BE2C (cell line): ENCODE data around the gene TNS4.

Experiments
- DNase-seq: peaks from one replicate; pipeline ENCODE4 v3.0.0-alpha.2; 2020
- H3K27me3 ChIP-seq: fragments of 250-450 bp; sonication (Bioruptor Pico); 2 replicates; pipeline ENCODE4 v1.5.1; 2020; ENCODE audit warnings: mild to moderate bottlenecking
- H3K36me3 ChIP-seq: fragments of 250-450 bp; sonication (Bioruptor Pico); 2 replicates; pipeline ENCODE4 v1.5.1; 2020; ENCODE audit warnings: mild to moderate bottlenecking
- H3K4me1 ChIP-seq: fragments of 250-450 bp; sonication (Bioruptor Pico); 2 replicates; pipeline ENCODE4 v1.5.1; 2020
- H3K4me3 ChIP-seq: 2 replicates; pipeline ENCODE4 v1.5.1; 2011; ENCODE audit warnings: low read depth, low read length
- H3K9me3 ChIP-seq: fragments of 250-450 bp; sonication (Bioruptor Pico); 2 replicates; pipeline ENCODE4 v1.5.1; 2020
- TF ChIP-seq, protein P1 (sequence below): IDR thresholded peaks from 2 replicates; pipeline ENCODE4 v1.5.1; 2012; ENCODE audit warnings: mild to moderate bottlenecking, low read depth, low read length

Gene TNS4

DNA sequence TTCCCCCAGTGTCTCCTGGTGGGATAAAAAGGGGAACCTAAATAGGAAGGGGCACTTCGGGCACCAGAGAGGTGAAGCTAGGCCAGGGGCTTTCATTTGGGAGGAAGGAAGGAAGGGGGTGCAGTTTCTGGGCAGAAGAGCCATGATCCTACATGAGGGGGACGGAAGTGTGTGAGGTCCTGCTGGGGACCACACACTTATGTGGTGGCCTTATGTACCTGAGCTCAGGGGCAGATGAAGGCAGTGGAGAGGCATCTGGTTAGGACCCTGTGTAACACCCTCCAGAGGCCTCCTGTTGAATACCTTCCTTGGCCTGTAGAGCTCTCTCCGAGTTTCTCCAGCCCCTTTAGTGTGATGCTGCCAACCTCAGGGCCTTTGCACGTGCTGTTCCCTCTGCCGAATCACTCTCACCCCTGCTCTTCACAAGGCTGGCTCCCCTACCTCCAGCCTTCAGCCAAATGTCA, 37.0 kb downstream of the TNS4 start:
- Histone ChIP-seq H3K4me1 (peaks cover 32% of the 10 kb centered on the region), H3K27me3 (no peaks in the 10 kb centered on the region), H3K36me3 (no peaks in the 10 kb centered on the region), H3K9me3 (no peaks in the 10 kb centered on the region), H3K4me3 (no peak overlapping the region)
- no peak for DNase-seq
- TF ChIP-seq, protein P1, sequence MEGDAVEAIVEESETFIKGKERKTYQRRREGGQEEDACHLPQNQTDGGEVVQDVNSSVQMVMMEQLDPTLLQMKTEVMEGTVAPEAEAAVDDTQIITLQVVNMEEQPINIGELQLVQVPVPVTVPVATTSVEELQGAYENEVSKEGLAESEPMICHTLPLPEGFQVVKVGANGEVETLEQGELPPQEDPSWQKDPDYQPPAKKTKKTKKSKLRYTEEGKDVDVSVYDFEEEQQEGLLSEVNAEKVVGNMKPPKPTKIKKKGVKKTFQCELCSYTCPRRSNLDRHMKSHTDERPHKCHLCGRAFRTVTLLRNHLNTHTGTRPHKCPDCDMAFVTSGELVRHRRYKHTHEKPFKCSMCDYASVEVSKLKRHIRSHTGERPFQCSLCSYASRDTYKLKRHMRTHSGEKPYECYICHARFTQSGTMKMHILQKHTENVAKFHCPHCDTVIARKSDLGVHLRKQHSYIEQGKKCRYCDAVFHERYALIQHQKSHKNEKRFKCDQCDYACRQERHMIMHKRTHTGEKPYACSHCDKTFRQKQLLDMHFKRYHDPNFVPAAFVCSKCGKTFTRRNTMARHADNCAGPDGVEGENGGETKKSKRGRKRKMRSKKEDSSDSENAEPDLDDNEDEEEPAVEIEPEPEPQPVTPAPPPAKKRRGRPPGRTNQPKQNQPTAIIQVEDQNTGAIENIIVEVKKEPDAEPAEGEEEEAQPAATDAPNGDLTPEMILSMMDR, result no peak

DNA sequence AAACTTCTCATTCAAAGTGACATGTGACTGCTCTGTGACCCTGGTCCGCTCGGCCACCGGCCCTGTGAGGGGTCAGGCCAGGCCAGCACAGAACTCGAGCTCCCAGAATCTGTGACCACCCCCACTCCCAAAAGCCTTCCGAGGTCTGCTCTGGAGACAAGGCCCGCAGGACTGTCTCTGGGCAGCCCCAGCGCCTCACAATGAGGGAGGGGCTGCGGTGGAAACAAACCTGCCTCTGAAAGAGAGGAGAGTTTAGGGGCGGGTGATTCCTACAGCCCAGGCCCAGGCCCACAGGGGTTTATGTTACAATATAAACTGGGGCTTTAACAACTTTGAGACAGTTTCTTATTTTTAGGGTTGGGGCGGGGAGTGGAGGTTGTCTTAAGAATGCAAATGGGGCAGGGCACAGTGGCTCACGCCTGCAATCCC, 38.3 kb downstream of the TNS4 start:
- TF ChIP-seq, protein P1, result no peak
- no peak for DNase-seq
- H3K4me3 ChIP-seq, result no peak overlapping the region
- H3K9me3 ChIP-seq, result no peaks in the 10 kb centered on the region
- H3K27me3 ChIP-seq, result no peaks in the 10 kb centered on the region
- H3K36me3 ChIP-seq, result no peaks in the 10 kb centered on the region
- H3K4me1 ChIP-seq, result peaks cover 40% of the 10 kb centered on the region

- H3K36me3 ChIP-seq, result no peaks in the 10 kb centered on the region
- peaks cover 46% of the 10 kb centered on the region for H3K4me1 ChIP-seq
- TF ChIP-seq, protein P1, result no peak
- no peaks in the 10 kb centered on the region for H3K27me3 ChIP-seq
- DNase-seq, result peak; percentile 46
- H3K9me3 ChIP-seq, result no peaks in the 10 kb centered on the region
- no peak overlapping the region for H3K4me3 ChIP-seq
Observed at GRCh38 chr17:40462343-40463121, 38.9 kb downstream of the TNS4 start.

DNA sequence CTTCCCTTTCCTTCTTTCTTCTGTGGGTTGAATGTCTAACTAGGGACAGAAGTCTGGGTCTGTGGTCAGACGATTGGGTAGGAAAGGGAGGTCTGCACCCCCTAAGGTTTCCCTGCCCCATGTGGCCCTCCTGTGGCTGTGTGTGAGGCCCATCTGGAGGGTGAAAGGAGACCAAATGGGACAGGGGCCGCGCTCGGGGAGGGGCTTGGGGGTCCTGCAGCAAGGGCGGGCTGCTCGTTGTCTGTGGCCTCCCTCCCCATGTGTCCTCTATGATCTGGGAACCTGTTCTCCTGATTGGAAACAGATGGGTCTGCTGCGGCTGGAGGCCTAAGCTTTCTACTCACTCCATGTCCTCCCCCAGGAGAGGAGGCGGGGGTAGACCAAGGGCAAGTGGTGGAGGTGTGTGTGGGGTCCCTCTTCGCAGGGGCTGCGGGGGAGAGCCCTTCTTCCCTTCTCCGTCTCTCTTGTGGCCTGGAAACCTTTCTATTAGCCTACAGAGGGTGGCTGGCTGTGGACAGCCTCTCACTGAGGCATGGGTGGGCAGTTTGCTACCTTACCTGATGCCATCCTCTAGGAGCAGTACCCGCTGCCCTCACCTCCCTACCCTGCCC, 39.6 kb downstream of the TNS4 start:
- Histone ChIP-seq H3K4me3 (no peak overlapping the region), H3K36me3 (peaks cover 7% of the 10 kb centered on the region), H3K4me1 (peaks cover 53% of the 10 kb centered on the region), H3K27me3 (no peaks in the 10 kb centered on the region), H3K9me3 (no peaks in the 10 kb centered on the region)
- TF ChIP-seq, protein P1, result no peak
- peak; percentile 70 for DNase-seq

DNA sequence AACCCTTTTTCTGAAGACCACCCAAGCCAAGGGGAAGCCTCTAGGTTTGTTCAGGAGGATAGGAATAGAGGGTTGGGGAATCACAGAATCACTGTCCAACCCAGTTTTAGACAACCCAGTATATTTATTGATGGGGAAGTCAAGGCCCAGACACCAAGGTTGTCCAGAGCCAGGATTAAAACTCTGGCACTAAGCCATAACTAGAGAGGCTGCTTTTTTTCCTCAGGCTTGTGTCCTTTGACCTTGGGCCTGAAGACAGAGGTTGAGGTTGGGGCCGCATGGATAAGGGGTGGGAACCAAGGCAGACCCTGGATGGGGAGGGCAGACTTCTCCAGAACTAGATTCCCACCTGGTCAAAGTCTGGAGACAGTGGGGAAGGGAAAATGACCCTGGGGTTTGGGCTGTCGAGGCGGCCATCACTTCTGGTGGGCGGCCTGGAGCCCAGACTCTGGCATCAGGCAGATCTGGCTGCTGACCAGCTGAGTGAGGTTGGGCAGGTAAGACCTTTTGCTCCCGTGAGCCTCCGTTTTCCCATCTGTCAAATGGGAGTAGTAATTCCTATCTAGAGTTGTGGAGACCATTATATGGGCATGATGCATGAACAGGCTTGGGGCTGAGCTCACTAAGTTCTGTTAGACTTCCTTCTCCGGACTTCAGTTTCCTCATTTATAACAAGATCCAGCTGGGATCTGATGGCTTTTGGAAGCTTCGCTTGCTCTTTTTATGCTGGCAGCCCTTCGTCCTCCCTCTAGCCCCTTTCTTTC, 40.3 kb downstream of the TNS4 start:
- no peaks in the 10 kb centered on the region for H3K9me3 ChIP-seq
- TF ChIP-seq, protein P1, result no peak
- H3K36me3 ChIP-seq, result peaks cover 14% of the 10 kb centered on the region
- H3K4me1 ChIP-seq, result peaks cover 56% of the 10 kb centered on the region
- DNase-seq, result peak; percentile 48
- H3K4me3 ChIP-seq, result no peak overlapping the region
- no peaks in the 10 kb centered on the region for H3K27me3 ChIP-seq

DNA sequence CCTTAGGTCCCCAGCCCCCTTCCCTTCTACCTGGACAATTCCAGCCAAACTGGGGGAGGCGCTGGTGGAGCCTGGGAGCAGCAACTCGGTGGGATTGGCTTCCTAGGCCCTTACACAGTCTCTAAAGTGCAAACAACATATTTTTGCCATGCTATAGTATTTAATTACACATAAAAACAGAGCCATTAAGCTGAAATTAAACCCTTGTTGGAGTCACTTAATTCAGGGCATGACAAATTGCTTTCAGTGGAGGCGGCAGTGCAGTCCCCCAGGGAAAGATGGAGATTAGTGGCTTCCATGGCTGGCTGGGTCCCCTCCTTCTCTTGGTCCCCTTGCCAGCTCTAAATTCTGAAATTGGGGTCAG, 40.8 kb downstream of the TNS4 start:
- peak; percentile 76 for DNase-seq
- no peaks in the 10 kb centered on the region for H3K27me3 ChIP-seq
- H3K4me1 ChIP-seq, result peaks cover 56% of the 10 kb centered on the region
- H3K36me3 ChIP-seq, result peaks cover 19% of the 10 kb centered on the region
- no peak overlapping the region for H3K4me3 ChIP-seq
- TF ChIP-seq, protein P1, result no peak
- no peaks in the 10 kb centered on the region for H3K9me3 ChIP-seq
